Fibroblast of the aortic adventitia (primary cell): Measurements from ENCODE around the gene TAS2R30. TPM values are rescaled to one million over a fixed set of nuclear protein-coding genes. Genes with fewer than 3 reads are reported as not detected.

Experiments
- DNase-seq: peaks from one replicate; pipeline ENCODE4 v3.0.0-alpha.2; 2010; ENCODE audit warnings: low read depth
- H3K4me3 ChIP-seq: 2 replicates; pipeline ENCODE4 v1.5.1; 2011; ENCODE audit warnings: low read depth, mild to moderate bottlenecking, control low read depth, low read length, moderate library complexity
- total RNA-seq: library from RNA; depleted of rRNA; stranded (reverse); fragments of >200 nt; gene quantifications from 2 replicates; pipeline ENCODE4 v1.2.3, GENCODE V29; 2012; ENCODE audit warnings: low replicate concordance
- TF ChIP-seq, protein P1 (sequence below): IDR thresholded peaks from 2 replicates; pipeline ENCODE4 v1.5.1; 2011; ENCODE audit warnings: mild to moderate bottlenecking, low read length, control low read depth, inconsistent platforms; ENCODE audit not compliant: insufficient read depth

Gene TAS2R30
- total RNA-seq: 6.9 and 16.4 TPM in 2 replicates

GRCh38 chr12:11134305-11134704, at the start of gene TAS2R30:
TSS of gene TAS2R30 (minus strand) at chr12:11134644. CDS start at chr12:11134244, 400 bp downstream.
- no peak within 1 kb of the TSS for H3K4me3 ChIP-seq
- no peak for DNase-seq
- TF ChIP-seq, protein P1, sequence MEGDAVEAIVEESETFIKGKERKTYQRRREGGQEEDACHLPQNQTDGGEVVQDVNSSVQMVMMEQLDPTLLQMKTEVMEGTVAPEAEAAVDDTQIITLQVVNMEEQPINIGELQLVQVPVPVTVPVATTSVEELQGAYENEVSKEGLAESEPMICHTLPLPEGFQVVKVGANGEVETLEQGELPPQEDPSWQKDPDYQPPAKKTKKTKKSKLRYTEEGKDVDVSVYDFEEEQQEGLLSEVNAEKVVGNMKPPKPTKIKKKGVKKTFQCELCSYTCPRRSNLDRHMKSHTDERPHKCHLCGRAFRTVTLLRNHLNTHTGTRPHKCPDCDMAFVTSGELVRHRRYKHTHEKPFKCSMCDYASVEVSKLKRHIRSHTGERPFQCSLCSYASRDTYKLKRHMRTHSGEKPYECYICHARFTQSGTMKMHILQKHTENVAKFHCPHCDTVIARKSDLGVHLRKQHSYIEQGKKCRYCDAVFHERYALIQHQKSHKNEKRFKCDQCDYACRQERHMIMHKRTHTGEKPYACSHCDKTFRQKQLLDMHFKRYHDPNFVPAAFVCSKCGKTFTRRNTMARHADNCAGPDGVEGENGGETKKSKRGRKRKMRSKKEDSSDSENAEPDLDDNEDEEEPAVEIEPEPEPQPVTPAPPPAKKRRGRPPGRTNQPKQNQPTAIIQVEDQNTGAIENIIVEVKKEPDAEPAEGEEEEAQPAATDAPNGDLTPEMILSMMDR: no peak

DNA sequence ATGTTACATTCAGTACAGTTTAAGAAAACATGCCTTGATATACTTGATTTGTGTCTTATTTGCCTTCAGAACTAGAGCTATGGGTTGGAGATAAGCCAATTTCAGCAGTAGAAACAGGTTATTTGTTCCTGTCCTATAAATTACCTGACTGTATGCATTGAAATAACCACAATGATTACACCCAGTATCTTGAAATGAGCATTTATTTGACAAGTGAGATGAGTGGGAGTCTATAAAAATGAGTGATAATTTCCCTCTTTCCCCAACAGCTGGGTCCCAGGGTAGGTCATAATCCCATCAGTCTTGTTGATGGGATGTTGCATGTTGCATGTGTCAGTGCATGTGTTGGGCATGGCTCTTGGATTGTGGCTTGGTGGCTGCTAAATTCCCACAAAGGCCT, 48.6 kb upstream of the TAS2R30 start:
- TF ChIP-seq, protein P1: no peak

DNA sequence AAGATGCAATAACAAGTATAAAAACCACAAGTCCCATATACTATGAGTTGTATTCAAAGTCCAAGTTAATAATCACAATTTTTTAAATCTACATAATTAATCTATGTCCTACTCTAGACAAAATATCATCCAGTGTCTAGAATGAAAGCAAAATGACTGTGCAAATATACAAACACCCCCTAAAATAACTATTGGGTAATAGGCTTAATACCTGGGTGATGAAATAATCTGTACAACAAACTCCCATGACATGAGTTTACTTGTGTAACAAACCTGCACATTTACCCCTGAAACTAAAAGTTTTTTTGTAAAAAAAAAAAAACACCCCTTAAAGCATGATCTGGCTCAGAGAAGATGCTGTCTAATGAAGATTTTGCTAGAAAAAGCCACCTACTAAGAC, 48.1 kb upstream of the TAS2R30 start:
- TF ChIP-seq, protein P1: no peak
- H3K4me3 ChIP-seq: no peak overlapping the region
- no peak for DNase-seq

More for the DNA sequence above, 48.6 kb upstream of the TAS2R30 start:
- no peak overlapping the region for H3K4me3 ChIP-seq
- DNase-seq: no peak

GRCh38 chr12:11178250-11178649, 43.8 kb upstream of the TAS2R30 start:
- TF ChIP-seq, protein P1: no peak
- no peak for DNase-seq
- no peak overlapping the region for H3K4me3 ChIP-seq

GRCh38 chr12:11174022-11174421, 39.6 kb upstream of the TAS2R30 start:
- no peak overlapping the region for H3K4me3 ChIP-seq
- DNase-seq: peak; percentile 59
- TF ChIP-seq, protein P1: no peak

- H3K4me3 ChIP-seq: peak overlapping the region; percentile 90
- TF ChIP-seq, protein P1: no peak
- DNase-seq: peak; percentile 42
Observed at GRCh38 chr12:11171969-11172675, 37.7 kb upstream of the TAS2R30 start.
